ENCODE results near the gene SLC35G3.

Gene SLC35G3

DNA sequence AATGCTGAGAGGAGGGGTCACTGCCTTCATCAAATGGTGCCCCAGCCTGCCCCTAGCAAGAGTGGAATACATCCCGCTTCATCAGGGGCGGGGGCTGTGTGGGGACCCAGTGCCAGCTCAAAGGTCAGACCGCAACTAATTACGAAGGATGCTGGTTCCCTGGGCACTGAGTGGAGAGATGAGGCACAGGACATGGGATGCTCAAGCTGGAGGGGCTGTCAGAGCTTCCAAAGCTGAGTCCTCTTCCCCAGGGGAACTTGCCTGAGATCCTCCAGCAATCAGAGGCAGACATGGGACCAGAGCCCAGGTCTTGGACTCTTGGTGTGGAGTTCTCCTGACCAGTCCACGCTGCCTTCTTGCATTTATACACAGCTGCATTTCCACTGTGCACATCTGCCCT, 27.7 kb downstream of the SLC35G3 start:
- no peak overlapping the region for H3K4me3 ChIP-seq (ENCODE audit: low read depth, low read length)
- H3K36me3 ChIP-seq (replicated peaks), result no peaks in the 10 kb centered on the region
- H3K27me3 ChIP-seq (replicated peaks), result no peaks in the 10 kb centered on the region
- DNase-seq, result no peak
- H3K27ac ChIP-seq, result no peak overlapping the region
- in situ Hi-C loops (cut with HindIII; ENCODE audit: low pct_ligation_motif_present, low sequenced_read_pairs), result no loop called here
- TF ChIP-seq, protein P1, sequence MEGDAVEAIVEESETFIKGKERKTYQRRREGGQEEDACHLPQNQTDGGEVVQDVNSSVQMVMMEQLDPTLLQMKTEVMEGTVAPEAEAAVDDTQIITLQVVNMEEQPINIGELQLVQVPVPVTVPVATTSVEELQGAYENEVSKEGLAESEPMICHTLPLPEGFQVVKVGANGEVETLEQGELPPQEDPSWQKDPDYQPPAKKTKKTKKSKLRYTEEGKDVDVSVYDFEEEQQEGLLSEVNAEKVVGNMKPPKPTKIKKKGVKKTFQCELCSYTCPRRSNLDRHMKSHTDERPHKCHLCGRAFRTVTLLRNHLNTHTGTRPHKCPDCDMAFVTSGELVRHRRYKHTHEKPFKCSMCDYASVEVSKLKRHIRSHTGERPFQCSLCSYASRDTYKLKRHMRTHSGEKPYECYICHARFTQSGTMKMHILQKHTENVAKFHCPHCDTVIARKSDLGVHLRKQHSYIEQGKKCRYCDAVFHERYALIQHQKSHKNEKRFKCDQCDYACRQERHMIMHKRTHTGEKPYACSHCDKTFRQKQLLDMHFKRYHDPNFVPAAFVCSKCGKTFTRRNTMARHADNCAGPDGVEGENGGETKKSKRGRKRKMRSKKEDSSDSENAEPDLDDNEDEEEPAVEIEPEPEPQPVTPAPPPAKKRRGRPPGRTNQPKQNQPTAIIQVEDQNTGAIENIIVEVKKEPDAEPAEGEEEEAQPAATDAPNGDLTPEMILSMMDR (IDR thresholded peaks at IDR 0.05; ENCODE audit: low read depth, low read length, missing control alignments), result no peak

DNA sequence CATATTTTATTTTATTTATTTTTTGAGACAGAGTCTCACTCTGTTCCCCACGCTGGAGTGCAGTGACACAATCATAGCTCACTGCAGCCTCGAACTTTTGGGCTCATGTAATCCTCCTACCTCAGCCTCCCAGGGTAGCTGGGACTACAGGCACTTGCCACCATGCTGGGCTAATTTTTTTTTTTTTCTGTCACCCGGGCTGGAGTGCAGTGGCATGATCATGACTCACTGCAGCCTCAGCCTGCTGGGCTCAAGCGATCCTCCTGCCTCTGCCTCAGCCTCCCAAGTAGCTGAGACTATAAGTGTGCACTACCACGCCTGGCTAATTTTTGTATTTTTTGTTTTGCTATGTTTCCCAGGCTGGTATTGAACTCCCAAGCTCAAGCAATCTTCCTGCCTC, 29.5 kb downstream of the SLC35G3 start:
- no peak for DNase-seq
- H3K27ac ChIP-seq, result no peak overlapping the region
- in situ Hi-C loops (cut with HindIII; ENCODE audit: low pct_ligation_motif_present, low sequenced_read_pairs), result no loop called here
- TF ChIP-seq, protein P1 (IDR thresholded peaks at IDR 0.05; ENCODE audit: low read depth, low read length, missing control alignments), result no peak
- H3K27me3 ChIP-seq (replicated peaks), result no peaks in the 10 kb centered on the region
- no peak overlapping the region for H3K4me3 ChIP-seq (ENCODE audit: low read depth, low read length)
- no peaks in the 10 kb centered on the region for H3K36me3 ChIP-seq (replicated peaks)

- no peaks in the 10 kb centered on the region for H3K36me3 ChIP-seq (replicated peaks)
- no peaks in the 10 kb centered on the region for H3K27me3 ChIP-seq (replicated peaks)
- DNase-seq, result no peak
- in situ Hi-C loops (cut with HindIII; ENCODE audit: low pct_ligation_motif_present, low sequenced_read_pairs), result no loop called here
- H3K4me3 ChIP-seq (ENCODE audit: low read depth, low read length), result no peak overlapping the region
- TF ChIP-seq, protein P1 (IDR thresholded peaks at IDR 0.05; ENCODE audit: low read depth, low read length, missing control alignments), result no peak
- no peak overlapping the region for H3K27ac ChIP-seq
Observed at GRCh38 chr17:35163886-35164285, 30.3 kb downstream of the SLC35G3 start.

DNA sequence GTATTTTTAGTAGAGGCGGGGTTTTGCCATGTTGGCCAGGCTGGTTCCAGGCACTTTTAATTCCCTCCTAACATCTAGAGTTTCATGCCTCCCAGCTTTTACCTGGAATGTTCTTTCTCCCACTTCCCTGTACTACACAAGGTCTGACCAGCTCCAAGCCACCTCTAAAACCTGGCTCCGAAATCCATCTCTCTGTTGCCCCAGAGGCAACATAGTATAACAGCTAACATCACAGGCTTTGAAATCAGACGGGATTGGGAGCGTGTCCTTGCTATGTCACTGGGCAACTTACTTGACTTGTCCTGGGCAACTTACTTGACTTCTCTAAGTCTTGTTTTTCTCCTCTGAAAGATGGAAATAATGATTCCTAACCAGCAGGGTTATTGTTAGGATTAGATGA, 31.4 kb downstream of the SLC35G3 start:
- H3K27ac ChIP-seq, result no peak overlapping the region
- H3K4me3 ChIP-seq (ENCODE audit: low read depth, low read length), result no peak overlapping the region
- in situ Hi-C loops (cut with HindIII; ENCODE audit: low pct_ligation_motif_present, low sequenced_read_pairs), result no loop called here
- no peaks in the 10 kb centered on the region for H3K27me3 ChIP-seq (replicated peaks)
- no peaks in the 10 kb centered on the region for H3K36me3 ChIP-seq (replicated peaks)
- TF ChIP-seq, protein P1 (IDR thresholded peaks at IDR 0.05; ENCODE audit: low read depth, low read length, missing control alignments), result no peak
- DNase-seq, result no peak

GRCh38 chr17:35161281-35161761, 32.9 kb downstream of the SLC35G3 start:
- TF ChIP-seq, protein P1 (IDR thresholded peaks at IDR 0.05; ENCODE audit: low read depth, low read length, missing control alignments), result no peak

More at GRCh38 chr17:35161281-35161761, 32.9 kb downstream of the SLC35G3 start:
- H3K36me3 ChIP-seq (replicated peaks), result no peaks in the 10 kb centered on the region
- H3K4me3 ChIP-seq (ENCODE audit: low read depth, low read length), result no peak overlapping the region
- H3K27me3 ChIP-seq (replicated peaks), result no peaks in the 10 kb centered on the region
- in situ Hi-C loops (cut with HindIII; ENCODE audit: low pct_ligation_motif_present, low sequenced_read_pairs), result no loop called here
- H3K27ac ChIP-seq, result no peak overlapping the region
- DNase-seq, result no peak
